ENCODE data around the gene SLC1A5.
"Not testable (repeated sequence)": the region's sequence is repeated elsewhere in the genome, so short reads cannot be mapped to it uniquely, and the experiment has no call there.

The SLC1A5 gene

GRCh38 chr19:46788262-46788967 lies at the start of gene SLC1A5:
Gene SLC1A5 (minus strand): TSS chr19:46788594. CDS start chr19:46787965, 629 bp downstream.
- peak; percentile 99 for DNase-seq (ENCODE audit: low spot score)

- no peak for DNase-seq (ENCODE audit: low spot score)
Observed at GRCh38 chr19:46838160-46838559, 49.8 kb upstream of the SLC1A5 start.

- no peak for DNase-seq (ENCODE audit: low spot score)
Observed at GRCh38 chr19:46834984-46835383, 46.6 kb upstream of the SLC1A5 start.

GRCh38 chr19:46834121-46834520 lies 45.7 kb upstream of the SLC1A5 start:
- no peak for DNase-seq (ENCODE audit: low spot score)

- no peak for DNase-seq (ENCODE audit: low spot score)
Observed at GRCh38 chr19:46830864-46831263, 42.5 kb upstream of the SLC1A5 start.

- DNase-seq (ENCODE audit: low spot score): no peak
Observed at GRCh38 chr19:46828484-46828883, 40.1 kb upstream of the SLC1A5 start.

- DNase-seq (ENCODE audit: low spot score): no peak
Observed at GRCh38 chr19:46825731-46826055, 37.3 kb upstream of the SLC1A5 start.

- no peak for DNase-seq (ENCODE audit: low spot score)
Observed at GRCh38 chr19:46824890-46825730, 36.7 kb upstream of the SLC1A5 start.

GRCh38 chr19:46823049-46823448 lies 34.7 kb upstream of the SLC1A5 start:
- DNase-seq (ENCODE audit: low spot score): no peak

GRCh38 chr19:46822410-46822787 lies 34.0 kb upstream of the SLC1A5 start:
- not testable (repeated sequence) for DNase-seq (ENCODE audit: low spot score)

GRCh38 chr19:46821512-46822409 lies 33.4 kb upstream of the SLC1A5 start:
- peak; percentile 51 for DNase-seq (ENCODE audit: low spot score)

GRCh38 chr19:46818812-46819211 lies 30.4 kb upstream of the SLC1A5 start:
- DNase-seq (ENCODE audit: low spot score): no peak

GRCh38 chr19:46815833-46816627 lies 27.6 kb upstream of the SLC1A5 start:
- no peak for DNase-seq (ENCODE audit: low spot score)

- DNase-seq (ENCODE audit: low spot score): no peak
Observed at GRCh38 chr19:46813839-46814358, 25.5 kb upstream of the SLC1A5 start.

- DNase-seq (ENCODE audit: low spot score): no peak
Observed at GRCh38 chr19:46812977-46813838, 24.8 kb upstream of the SLC1A5 start.

GRCh38 chr19:46809534-46810272 lies 21.3 kb upstream of the SLC1A5 start:
- DNase-seq (ENCODE audit: low spot score): no peak

GRCh38 chr19:46806656-46807055 lies 18.3 kb upstream of the SLC1A5 start:
- DNase-seq (ENCODE audit: low spot score): no peak

- not testable (repeated sequence) for DNase-seq (ENCODE audit: low spot score)
Observed at GRCh38 chr19:46804432-46804831, 16.0 kb upstream of the SLC1A5 start.

GRCh38 chr19:46803555-46803954 lies 15.2 kb upstream of the SLC1A5 start:
- DNase-seq (ENCODE audit: low spot score): no peak

GRCh38 chr19:46802152-46802551 lies 13.8 kb upstream of the SLC1A5 start:
- DNase-seq (ENCODE audit: low spot score): no peak
